PC-3 (cell line): Measurements from ENCODE around the gene SHISA8. TPM values are rescaled to one million over a fixed set of nuclear protein-coding genes. Genes with fewer than 3 reads are reported as not detected.

Source experiments
- ATAC-seq: fragments of 200-7000 bp; cut with Tn5 transposase; 2 replicates; pipeline ENCODE4 v1.9.1; 2020; ENCODE audit warnings: mild to moderate bottlenecking, moderate library complexity
- BruUV-seq: library from RNA; stranded (reverse); fragments of 400-500 nt; replicated peaks from 2 replicates; lab custom pipeline; 2021; lab: Mats Ljungman, UMichigan
- CTCF ChIA-PET: fragments of 300-600 bp; sonication (Branson Sonifier 250); formaldehyde crosslinking; loops from one replicate; lab custom pipeline; 2022; ENCODE audit warnings: antibody characterized with exemption; lab: Charles Lee
- POLR2A ChIA-PET: fragments of 300-600 bp; sonication (Branson Sonifier 250); formaldehyde crosslinking; loops from one replicate; lab custom pipeline; 2022; ENCODE audit warnings: antibody characterized with exemption; ENCODE audit not compliant: unreplicated experiment; lab: Charles Lee
- DNase-seq: peaks from one replicate; pipeline ENCODE4 v3.0.0-alpha.2; 2015
- H2AFZ ChIP-seq: fragments of 300-600 bp; sonication (generic); 2 replicates; pipeline ENCODE4 v1.6.0; 2016; ENCODE audit warnings: antibody characterized with exemption, low read length
- H3F3A ChIP-seq: fragments of 300-600 bp; sonication (generic); one replicate; pipeline ENCODE4 v1.6.0; 2017; ENCODE audit warnings: antibody characterized with exemption, low read length, control low read depth, mild to moderate bottlenecking; ENCODE audit not compliant: unreplicated experiment
- H3K27ac ChIP-seq: fragments of 300-600 bp; sonication (generic); 2 replicates; pipeline ENCODE4 v1.5.1; 2016; ENCODE audit warnings: mild to moderate bottlenecking, low read length
- H3K27me3 ChIP-seq: fragments of 300-600 bp; sonication (generic); 2 replicates; pipeline ENCODE4 v1.6.1; 2016; ENCODE audit warnings: low read length, mixed read lengths
- H3K36me3 ChIP-seq: fragments of 300-600 bp; sonication (generic); 2 replicates; pipeline ENCODE4 v1.6.1; 2016; ENCODE audit warnings: low read depth, mixed run types, low read length, mixed read lengths
- H3K4me1 ChIP-seq: fragments of 300-600 bp; sonication (generic); 2 replicates; pipeline ENCODE4 v1.5.1; 2016; ENCODE audit warnings: low read length; ENCODE audit not compliant: insufficient read depth
- H3K4me2 ChIP-seq: fragments of 300-600 bp; sonication (generic); 2 replicates; pipeline ENCODE4 v1.6.0; 2016; ENCODE audit warnings: low read length
- H3K4me3 ChIP-seq: fragments of 300-600 bp; sonication (generic); 2 replicates; pipeline ENCODE4 v1.5.1; 2016; ENCODE audit warnings: mild to moderate bottlenecking, low read length, mixed read lengths
- H3K79me2 ChIP-seq: fragments of 300-600 bp; sonication (generic); 2 replicates; pipeline ENCODE4 v1.6.1; 2017; ENCODE audit warnings: low read length, mixed read lengths
- H3K9ac ChIP-seq: fragments of 300-600 bp; sonication (generic); 2 replicates; pipeline ENCODE4 v1.6.0; 2016; ENCODE audit warnings: mild to moderate bottlenecking, low read length
- H3K9me2 ChIP-seq: fragments of 300-600 bp; sonication (generic); replicated peaks from 2 replicates; pipeline ENCODE4 v1.6.1; 2016; ENCODE audit warnings: mixed run types, low read length, mixed read lengths
- H3K9me3 ChIP-seq: fragments of 300-600 bp; sonication (generic); 2 replicates; pipeline ENCODE4 v1.6.1; 2016; ENCODE audit warnings: low read length, mixed read lengths
- H4K20me1 ChIP-seq: fragments of 300-600 bp; sonication (generic); 2 replicates; pipeline ENCODE4 v1.6.1; 2016; ENCODE audit warnings: low read length, mixed read lengths
- EZH2 ChIP-seq: fragments of 300-600 bp; sonication (generic); IDR thresholded peaks from one replicate; pipeline ENCODE4 v1.6.1; 2017; ENCODE audit warnings: antibody characterized with exemption, mild to moderate bottlenecking, low read length; ENCODE audit not compliant: unreplicated experiment
- EZH2phosphoT487 ChIP-seq: fragments of 300-600 bp; sonication (generic); IDR thresholded peaks from 2 replicates; pipeline ENCODE4 v1.6.1; 2018; ENCODE audit warnings: mild to moderate bottlenecking, antibody characterized with exemption, low read length, borderline replicate concordance
- intact Hi-C: fragments of 100-400 bp; cut with micrococcal nuclease; formaldehyde crosslinking; loops from 2 replicates; pipeline ENCODE4 v1.9.0; 2023
- total RNA-seq: library from RNA; depleted of rRNA; stranded (reverse); fragments of >200 nt; gene quantifications from 2 replicates; pipeline ENCODE4 v1.2.3, GENCODE V29; 2014
- TF ChIP-seq, protein P1 (sequence below): fragments of 300-600 bp; sonication (generic); conservative IDR thresholded peaks from 2 replicates; pipeline ENCODE4 v1.5.1; 2017; ENCODE audit warnings: antibody characterized with exemption, low read depth, mild to moderate bottlenecking, low read length

The SHISA8 gene
- total RNA-seq, 1 experiment from 2014 or later, result not detected

DNA sequence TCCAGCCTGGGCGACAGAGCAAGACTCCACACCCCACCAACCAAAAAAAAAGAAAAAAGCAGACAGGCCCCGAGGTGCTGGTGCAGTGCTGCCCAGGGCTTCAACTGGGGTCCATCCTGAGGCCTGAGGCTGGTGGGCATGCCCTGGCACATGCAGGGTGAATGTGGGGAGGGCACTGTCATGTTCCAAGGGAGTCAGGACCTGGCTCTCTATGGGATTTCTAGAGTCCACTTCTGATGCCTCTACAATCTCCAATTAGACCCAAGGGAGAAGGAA is 22.0 kb upstream of the SHISA8 start:
- no TSS peak for BruUV-seq
- CTCF ChIA-PET, result no interaction called here
- no peak for ATAC-seq

DNA sequence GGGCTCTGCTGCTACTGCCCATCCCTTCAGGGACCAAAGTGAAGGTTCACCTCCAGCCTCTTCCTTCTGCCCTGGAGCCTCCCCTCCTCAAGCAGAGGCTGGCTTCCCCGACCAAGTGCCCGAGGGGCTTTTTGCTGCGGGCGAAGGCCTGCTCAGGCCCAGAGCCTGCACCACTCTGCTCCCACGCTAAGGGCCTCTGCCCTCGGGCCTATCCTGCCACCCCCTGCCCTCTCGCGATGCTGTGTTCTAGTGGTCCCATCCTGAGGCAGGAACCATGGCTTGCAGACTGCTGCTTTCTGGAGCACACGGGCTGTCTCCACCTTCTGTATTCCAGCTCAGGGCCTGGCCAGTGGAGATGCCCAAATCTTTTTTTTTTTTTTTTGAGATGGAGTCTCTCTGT is 20.6 kb upstream of the SHISA8 start:
- Histone ChIP-seq H4K20me1 (no peaks in the 10 kb centered on the region), H3K36me3 (peaks cover 7% of the 10 kb centered on the region; the same call in 1 of the 2 replicates), H2AFZ (no peak overlapping the region), H3K4me1 (no peaks in the 10 kb centered on the region), H3F3A (no peaks in the 10 kb centered on the region), H3K4me2 (no peak overlapping the region), H3K27ac (no peak overlapping the region), H3K9ac (no peak overlapping the region), H3K9me3 (no peaks in the 10 kb centered on the region), H3K9me2 (no peaks in the 10 kb centered on the region), H3K79me2 (no peaks in the 10 kb centered on the region), H3K4me3 (no peak overlapping the region), H3K27me3 (no peaks in the 10 kb centered on the region)
- no TSS peak for BruUV-seq
- intact Hi-C loops, result no loop called here
- CTCF ChIA-PET, result no interaction called here
- ATAC-seq (no peak), DNase-seq (no peak)
- POLR2A ChIA-PET, result no interaction called here
- TF ChIP-seq EZH2 (no peak), EZH2phosphoT487 (no peak)
- TF ChIP-seq, protein P1, sequence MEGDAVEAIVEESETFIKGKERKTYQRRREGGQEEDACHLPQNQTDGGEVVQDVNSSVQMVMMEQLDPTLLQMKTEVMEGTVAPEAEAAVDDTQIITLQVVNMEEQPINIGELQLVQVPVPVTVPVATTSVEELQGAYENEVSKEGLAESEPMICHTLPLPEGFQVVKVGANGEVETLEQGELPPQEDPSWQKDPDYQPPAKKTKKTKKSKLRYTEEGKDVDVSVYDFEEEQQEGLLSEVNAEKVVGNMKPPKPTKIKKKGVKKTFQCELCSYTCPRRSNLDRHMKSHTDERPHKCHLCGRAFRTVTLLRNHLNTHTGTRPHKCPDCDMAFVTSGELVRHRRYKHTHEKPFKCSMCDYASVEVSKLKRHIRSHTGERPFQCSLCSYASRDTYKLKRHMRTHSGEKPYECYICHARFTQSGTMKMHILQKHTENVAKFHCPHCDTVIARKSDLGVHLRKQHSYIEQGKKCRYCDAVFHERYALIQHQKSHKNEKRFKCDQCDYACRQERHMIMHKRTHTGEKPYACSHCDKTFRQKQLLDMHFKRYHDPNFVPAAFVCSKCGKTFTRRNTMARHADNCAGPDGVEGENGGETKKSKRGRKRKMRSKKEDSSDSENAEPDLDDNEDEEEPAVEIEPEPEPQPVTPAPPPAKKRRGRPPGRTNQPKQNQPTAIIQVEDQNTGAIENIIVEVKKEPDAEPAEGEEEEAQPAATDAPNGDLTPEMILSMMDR, result no peak

More for the DNA sequence above, 22.0 kb upstream of the SHISA8 start:
- H3K9me2 ChIP-seq, result no peaks in the 10 kb centered on the region
- no peaks in the 10 kb centered on the region for H3K27me3 ChIP-seq
- H3K79me2 ChIP-seq, result no peaks in the 10 kb centered on the region
- POLR2A ChIA-PET, result no interaction called here
- no peak overlapping the region for H3K9ac ChIP-seq
- H3K4me3 ChIP-seq, result no peak overlapping the region
- no peaks in the 10 kb centered on the region for H3F3A ChIP-seq
- no peak overlapping the region for H3K4me2 ChIP-seq
- TF ChIP-seq, protein P1, result no peak
- no peak for TF ChIP-seq EZH2
- TF ChIP-seq EZH2phosphoT487, result no peak
- H3K27ac ChIP-seq, result no peak overlapping the region
- intact Hi-C loops, result no loop called here
- DNase-seq, result no peak
- 0 out of 2 replicates have a peak, but pooled peaks cover 3% of the 10 kb centered on the region for H4K20me1 ChIP-seq
- no peaks in the 10 kb centered on the region for H3K4me1 ChIP-seq
- peaks cover 16% of the 10 kb centered on the region for H3K36me3 ChIP-seq
- H3K9me3 ChIP-seq, result no peaks in the 10 kb centered on the region
- H2AFZ ChIP-seq, result no peak overlapping the region

DNA sequence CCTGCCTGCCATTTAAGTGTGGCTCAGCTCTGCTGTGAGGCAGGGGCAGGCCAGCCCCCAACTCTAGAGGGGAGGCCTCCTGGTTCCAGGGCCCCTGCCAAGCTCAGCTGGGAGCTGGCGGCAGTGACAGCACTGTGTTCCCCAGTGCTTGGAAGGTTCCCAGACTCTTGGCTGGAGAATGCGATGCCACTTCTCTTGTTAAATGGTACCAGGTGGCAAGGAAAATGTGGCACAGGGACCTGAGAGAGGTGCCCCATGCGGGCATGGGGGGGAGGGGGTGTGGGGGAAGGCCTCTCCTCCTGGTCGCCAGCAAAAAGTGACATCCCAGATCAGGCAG is 20.1 kb upstream of the SHISA8 start:
- BruUV-seq, result no TSS peak
- POLR2A ChIA-PET, result no interaction called here
- Histone ChIP-seq H3K9me2 (no peaks in the 10 kb centered on the region), H3K9ac (no peak overlapping the region), H3F3A (no peaks in the 10 kb centered on the region), H3K36me3 (peaks cover 7% of the 10 kb centered on the region; the same call in 1 of the 2 replicates), H2AFZ (no peak overlapping the region), H3K27me3 (no peaks in the 10 kb centered on the region), H3K9me3 (no peaks in the 10 kb centered on the region), H3K27ac (no peak overlapping the region), H3K4me3 (no peak overlapping the region), H4K20me1 (no peaks in the 10 kb centered on the region), H3K4me2 (no peak overlapping the region), H3K79me2 (no peaks in the 10 kb centered on the region), H3K4me1 (no peaks in the 10 kb centered on the region)
- intact Hi-C loops, result no loop called here
- DNase-seq (no peak), ATAC-seq (no peak)
- CTCF ChIA-PET, result no interaction called here
- TF ChIP-seq, protein P1, result no peak
- no peak for TF ChIP-seq EZH2phosphoT487
- no peak for TF ChIP-seq EZH2
